NCI-H446 treated with DMSO at 0.1 percent for 48 hours (cell line): Measurements from ENCODE around the gene KLHL34.

ENCODE experiments used
- DNase-seq: peaks from one replicate; lab custom pipeline; 2025; lab: John Stamatoyannopoulos, UW

Gene KLHL34

GRCh38 chrX:21655901-21656586 lies 2.1 kb downstream of the KLHL34 start:
- no peak for DNase-seq

GRCh38 chrX:21645886-21646285 lies 12.2 kb downstream of the KLHL34 start:
- no peak for DNase-seq

- peak; percentile 38 for DNase-seq
Observed at GRCh38 chrX:21645431-21645830, 12.7 kb downstream of the KLHL34 start.

- no peak for DNase-seq
Observed at GRCh38 chrX:21639775-21640174, 18.4 kb downstream of the KLHL34 start.

- DNase-seq: no peak
Observed at GRCh38 chrX:21638311-21638710, 19.8 kb downstream of the KLHL34 start.

- no peak for DNase-seq
Observed at GRCh38 chrX:21632027-21632426, 26.1 kb downstream of the KLHL34 start.

GRCh38 chrX:21623778-21624501 lies 34.2 kb downstream of the KLHL34 start:
- DNase-seq: no peak

GRCh38 chrX:21620234-21620633 lies 37.9 kb downstream of the KLHL34 start:
- no peak for DNase-seq

GRCh38 chrX:21616386-21616785 lies 41.7 kb downstream of the KLHL34 start:
- no peak for DNase-seq

GRCh38 chrX:21612154-21612553 lies 46.0 kb downstream of the KLHL34 start:
- DNase-seq: no peak

- no peak for DNase-seq
Observed at GRCh38 chrX:21610168-21610567, 48.0 kb downstream of the KLHL34 start.

GRCh38 chrX:21606002-21606401 lies 52.1 kb downstream of the KLHL34 start:
- peak; percentile 43 for DNase-seq
